Body of pancreas (tissue), 4 donors: Measurements from ENCODE around the gene SART1. TPM values are rescaled to one million over a fixed set of nuclear protein-coding genes. Genes with fewer than 3 reads are reported as not detected.

Experiments used
- ATAC-seq: fragments of 150-250 bp; one replicate; pipeline ENCODE4 v1.9.1; 2016
- DNase-seq, 4 donors: peaks; one replicate each; pipeline ENCODE4 v3.0.0-alpha.2; 2019
- H3K27ac ChIP-seq, 4 donors: fragments of 200-600 bp; sonication (generic); 1 replicate in 3 of 4; 2 replicates in 1 of 4; pipeline versions ENCODE4 v1.5.1 to v1.6.1; 2016 to 2019; ENCODE audit warnings: mild to moderate bottlenecking in 1 of 4, mixed read lengths in 1 of 4, moderate library complexity in 1 of 4
- H3K27me3 ChIP-seq, 2 donors: fragments of 200-600 bp; sonication (generic); one replicate each; pipeline ENCODE4 v1.6.0; 2016; ENCODE audit warnings: mild to moderate bottlenecking in 1 of 2
- H3K36me3 ChIP-seq, 2 donors: fragments of 200-600 bp; sonication (generic); replicated peaks in 1 of 2; 2 replicates each; pipeline ENCODE4 v1.5.1; 2016; ENCODE audit warnings: low read depth in 2 of 2; ENCODE audit not compliant: insufficient read depth in 1 of 2
- H3K4me1 ChIP-seq: fragments of 200-600 bp; sonication (generic); one replicate; pipeline ENCODE4 v1.6.0; 2016
- H3K4me3 ChIP-seq, 2 donors: fragments of 200-600 bp; sonication (generic); 1 replicate in 1 of 2; 2 replicates in 1 of 2; pipeline ENCODE4 v1.5.1; 2016 to 2019
- H3K9me3 ChIP-seq, 3 donors: fragments of 200-600 bp; sonication (generic); 1 replicate in 2 of 3; 2 replicates in 1 of 3; pipeline ENCODE4 v1.5.1; 2016
- POLR2A ChIP-seq, 3 donors: fragments of 450-650 bp; IDR thresholded peaks; one replicate each; pipeline ENCODE4 v1.6.1; 2016; ENCODE audit warnings: antibody characterized with exemption in 3 of 3, mild to moderate bottlenecking in 2 of 3
- WGBS, 2 donors: methylation state at CpG; one replicate each; pipeline ENCODE4 v1.1.5; 2017; 5-methylcytosine and 5-hydroxymethylcytosine counted together
- intact Hi-C: fragments of 100-400 bp; cut with DNase I; formaldehyde crosslinking; loops from one replicate; pipeline ENCODE4 v1.15.1; 2023
- total RNA-seq, 2 donors: library from RNA; depleted of rRNA; stranded (reverse); fragments of >200 nt; gene quantifications; one replicate each; pipeline ENCODE4 v1.1.0, GENCODE V29; 2016
- TF ChIP-seq, protein P1 (sequence below), 7 experiments: fragments of 450-650 bp in 4 of 7; fragments of 200-600 bp in 3 of 7; sonication (generic) in 3 of 7; IDR thresholded peaks; one replicate each; pipeline ENCODE4 v1.5.1; 2016 to 2019; ENCODE audit warnings: antibody characterized with exemption in 7 of 7

SART1 gene
- total RNA-seq, 2 donors from 2014 or later, result 27.5 to 60.6 TPM

DNA sequence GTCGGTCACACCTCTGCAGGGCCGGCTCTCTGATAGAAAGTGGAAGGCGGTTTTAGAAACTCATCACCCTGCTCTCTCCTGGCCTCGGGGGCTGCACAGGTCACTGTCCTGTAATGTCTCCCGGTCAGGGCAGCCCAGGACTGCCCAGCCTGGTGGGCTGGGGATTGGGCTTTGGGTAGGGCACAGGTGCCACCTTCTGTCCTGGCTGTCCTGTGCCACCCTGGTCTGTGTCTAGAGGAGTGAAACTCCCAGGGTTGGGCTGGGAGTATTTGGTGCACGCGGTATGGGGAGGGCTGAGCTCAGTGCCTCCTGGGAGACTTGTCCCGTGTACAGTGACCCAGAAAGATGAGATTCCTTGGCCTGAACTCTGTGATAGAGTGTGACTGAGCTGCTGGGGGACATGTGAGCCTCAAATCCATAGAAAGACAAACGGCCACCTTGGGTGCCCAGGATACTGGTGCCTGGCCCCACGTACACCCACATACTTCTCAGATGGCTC is 17.8 kb downstream of the SART1 start:
- Histone ChIP-seq H3K4me3 (no peak overlapping the region), H3K4me1 (no peaks in the 10 kb centered on the region), H3K27ac (no peak overlapping the region), H3K9me3 (no peaks in the 10 kb centered on the region), H3K36me3 (peaks cover 5 to 12% of the 10 kb centered on the region in 2 donors), H3K27me3 (no peaks in the 10 kb centered on the region)
- intact Hi-C loops, result no loop called here
- no peak for DNase-seq
- 95 to 98% methylated on average over 5 to 9 of the region's 10 CpGs for WGBS, 2 donors
- TF ChIP-seq, protein P1, sequence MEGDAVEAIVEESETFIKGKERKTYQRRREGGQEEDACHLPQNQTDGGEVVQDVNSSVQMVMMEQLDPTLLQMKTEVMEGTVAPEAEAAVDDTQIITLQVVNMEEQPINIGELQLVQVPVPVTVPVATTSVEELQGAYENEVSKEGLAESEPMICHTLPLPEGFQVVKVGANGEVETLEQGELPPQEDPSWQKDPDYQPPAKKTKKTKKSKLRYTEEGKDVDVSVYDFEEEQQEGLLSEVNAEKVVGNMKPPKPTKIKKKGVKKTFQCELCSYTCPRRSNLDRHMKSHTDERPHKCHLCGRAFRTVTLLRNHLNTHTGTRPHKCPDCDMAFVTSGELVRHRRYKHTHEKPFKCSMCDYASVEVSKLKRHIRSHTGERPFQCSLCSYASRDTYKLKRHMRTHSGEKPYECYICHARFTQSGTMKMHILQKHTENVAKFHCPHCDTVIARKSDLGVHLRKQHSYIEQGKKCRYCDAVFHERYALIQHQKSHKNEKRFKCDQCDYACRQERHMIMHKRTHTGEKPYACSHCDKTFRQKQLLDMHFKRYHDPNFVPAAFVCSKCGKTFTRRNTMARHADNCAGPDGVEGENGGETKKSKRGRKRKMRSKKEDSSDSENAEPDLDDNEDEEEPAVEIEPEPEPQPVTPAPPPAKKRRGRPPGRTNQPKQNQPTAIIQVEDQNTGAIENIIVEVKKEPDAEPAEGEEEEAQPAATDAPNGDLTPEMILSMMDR (IDR thresholded peaks at IDR 0.05), result no peak
- no peak for TF ChIP-seq POLR2A (IDR thresholded peaks at IDR 0.05)
- no peak for ATAC-seq

DNA sequence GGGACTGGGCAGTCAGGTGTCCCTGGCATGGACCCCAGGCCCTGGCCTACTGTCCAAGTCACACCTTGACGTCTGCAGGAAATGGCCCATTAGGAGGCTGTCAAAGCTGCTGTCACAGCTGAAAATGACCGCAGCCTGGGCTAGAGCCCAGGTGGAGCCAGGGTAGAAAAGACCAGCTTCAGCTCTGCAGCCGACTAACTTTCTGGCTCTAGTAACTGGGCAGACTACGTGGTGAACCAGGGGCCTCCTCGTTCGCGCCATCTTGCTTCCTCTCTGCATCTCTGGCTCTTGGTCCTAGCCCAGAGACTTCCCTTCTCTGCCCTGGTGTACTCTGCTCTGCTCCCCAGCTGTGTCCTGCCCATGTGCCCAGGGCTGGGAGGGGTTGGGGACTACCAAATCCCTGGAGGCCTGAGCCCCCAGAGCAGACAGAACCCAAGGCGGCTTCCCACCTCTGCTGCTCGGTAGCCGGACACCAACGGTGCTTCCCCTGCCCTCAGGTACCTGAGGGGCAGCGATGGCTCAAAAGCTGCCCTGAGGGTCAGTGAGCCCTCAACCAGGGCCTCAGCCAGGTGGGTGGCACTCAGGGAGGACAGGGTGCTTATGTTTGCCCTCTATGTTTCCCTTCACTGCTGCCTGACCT is 19.7 kb downstream of the SART1 start:
- WGBS, 2 donors, result 57 to 73% methylated on average over 9 to 12 of the region's 12 CpGs
- intact Hi-C loops, result loop anchor here (5.0 kb wide), 1 partner anchor 99 kb away; no protein-coding TSS in a partner anchor
- Histone ChIP-seq H3K36me3 (peaks cover 5 to 12% of the 10 kb centered on the region in 2 donors), H3K27ac (peak overlapping the region in 1 of 4 donors; percentile 17), H3K4me1 (no peaks in the 10 kb centered on the region), H3K27me3 (no peaks in the 10 kb centered on the region), H3K9me3 (no peaks in the 10 kb centered on the region), H3K4me3 (no peak overlapping the region)
- no peak for TF ChIP-seq POLR2A (IDR thresholded peaks at IDR 0.05)
- TF ChIP-seq, protein P1 (IDR thresholded peaks at IDR 0.05), result no peak
- no peak for ATAC-seq
- DNase-seq, result no peak

DNA sequence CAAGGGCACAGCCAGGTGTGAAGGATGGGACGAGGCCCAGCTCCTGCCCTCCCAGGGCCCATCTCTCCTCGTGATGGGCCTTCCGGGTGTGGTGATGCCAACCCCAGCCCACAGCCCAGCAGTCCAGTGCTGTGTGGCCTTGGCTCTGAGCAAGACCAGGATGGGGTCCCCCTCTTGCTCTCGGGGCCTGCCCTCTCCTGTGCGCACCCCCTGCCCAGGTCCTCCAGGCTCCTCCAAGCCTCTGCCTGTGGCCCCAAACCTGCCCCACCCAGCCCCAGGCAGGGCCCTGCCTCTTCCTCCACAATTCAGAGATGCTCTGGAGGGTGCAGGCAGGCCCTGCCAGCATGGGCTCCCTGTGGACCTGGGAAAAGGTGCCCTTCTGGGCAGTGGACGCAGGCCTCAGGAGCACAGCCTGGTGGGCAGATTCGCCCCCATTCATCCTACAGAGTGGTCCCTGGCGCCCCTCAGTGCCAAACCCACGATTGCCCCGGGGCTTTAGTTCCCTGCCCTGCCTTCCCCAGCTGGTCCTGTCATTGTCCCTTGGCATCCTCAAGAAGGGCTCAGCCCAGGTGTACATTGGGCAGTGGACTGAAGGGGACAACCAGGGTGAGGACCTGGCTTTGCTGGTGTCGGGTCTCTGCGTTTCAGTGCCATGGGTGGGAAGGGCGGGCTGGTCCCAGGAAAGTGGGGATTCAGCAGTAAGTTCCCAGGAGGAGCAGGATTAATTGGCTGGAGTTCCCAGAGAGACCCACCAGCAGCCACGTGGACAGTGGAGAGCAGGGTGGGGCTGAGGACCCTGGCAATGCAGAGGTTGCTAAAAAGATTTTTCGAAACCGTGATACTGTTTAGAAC is 20.7 kb downstream of the SART1 start:
- WGBS, 2 donors, result 58 to 66% methylated on average over 8 to 16 of the region's 16 CpGs
- ATAC-seq, result no peak
- no peaks in the 10 kb centered on the region for H3K4me1 ChIP-seq
- no peaks in the 10 kb centered on the region for H3K9me3 ChIP-seq
- no peaks in the 10 kb centered on the region for H3K27me3 ChIP-seq
- TF ChIP-seq, protein P1 (IDR thresholded peaks at IDR 0.05), result no peak
- no peak for TF ChIP-seq POLR2A (IDR thresholded peaks at IDR 0.05)
- no peak overlapping the region for H3K4me3 ChIP-seq
- DNase-seq, result no peak
- peak overlapping the region in 1 of 4 donors; percentile 17 for H3K27ac ChIP-seq
- intact Hi-C loops, result loop anchor here (5.0 kb wide), 1 partner anchor 100 kb away; no protein-coding TSS in a partner anchor
- peaks cover 5 to 10% of the 10 kb centered on the region in 2 donors for H3K36me3 ChIP-seq

DNA sequence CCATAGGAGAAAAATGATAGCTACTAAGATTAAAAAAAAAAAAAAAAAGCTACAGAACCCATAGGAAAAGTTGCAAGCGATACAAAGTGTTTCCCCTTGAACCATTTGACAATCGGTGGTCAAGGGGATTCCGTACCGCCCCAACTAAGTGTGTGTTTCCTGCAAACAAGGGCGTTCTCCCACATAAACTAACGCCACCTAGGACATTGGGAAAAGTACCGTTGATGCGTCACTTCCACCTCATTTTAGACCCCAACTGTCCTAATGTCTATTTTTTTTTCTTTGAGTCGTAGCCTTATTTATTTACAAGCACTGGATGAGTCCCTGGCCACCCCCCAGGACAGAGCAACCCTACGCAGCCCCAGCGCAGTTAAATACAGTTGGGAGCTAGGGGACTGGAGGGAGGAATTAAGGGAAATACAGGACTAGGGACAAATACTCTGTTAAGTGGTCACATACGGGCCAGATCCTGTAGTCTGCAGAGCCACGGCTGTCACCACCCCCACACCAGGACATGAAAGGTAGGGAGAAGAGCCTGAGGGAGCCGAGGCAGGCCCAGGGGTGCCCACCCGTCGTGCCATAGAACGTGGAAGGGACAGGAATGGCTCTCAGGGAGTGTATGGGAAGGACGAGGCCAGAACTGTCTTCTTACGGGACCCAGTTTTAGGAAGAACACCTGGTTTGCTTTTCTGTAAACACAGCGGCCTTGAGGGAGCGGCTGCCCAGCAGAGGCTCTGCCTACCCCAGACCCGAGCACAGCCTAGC is 21.5 kb downstream of the SART1 start:
- whole genome bisulfite sequencing, 2 donors, result 55 to 68% methylated on average over 21 to 22 of the region's 22 CpGs
- H3K4me3 ChIP-seq, result no peak overlapping the region
- intact Hi-C loops, result loop anchor here (5.0 kb wide), 1 partner anchor 101 kb away; no protein-coding TSS in a partner anchor
- no peaks in the 10 kb centered on the region for H3K4me1 ChIP-seq
- H3K36me3 ChIP-seq, result peaks cover 1 to 2% of the 10 kb centered on the region in 2 donors
- peak overlapping the region in 1 of 4 donors; percentile 9 for H3K27ac ChIP-seq
- ATAC-seq, result no peak
- TF ChIP-seq POLR2A (IDR thresholded peaks at IDR 0.05), result no peak
- TF ChIP-seq, protein P1 (IDR thresholded peaks at IDR 0.05), result no peak
- no peaks in the 10 kb centered on the region for H3K9me3 ChIP-seq
- DNase-seq, result no peak
- H3K27me3 ChIP-seq, result no peaks in the 10 kb centered on the region
